ENCODE measurements around the gene ACSS1.
A peak's percentile ranks its signal among the peaks of the same experiment; 100 is the strongest.

ACSS1 gene

DNA sequence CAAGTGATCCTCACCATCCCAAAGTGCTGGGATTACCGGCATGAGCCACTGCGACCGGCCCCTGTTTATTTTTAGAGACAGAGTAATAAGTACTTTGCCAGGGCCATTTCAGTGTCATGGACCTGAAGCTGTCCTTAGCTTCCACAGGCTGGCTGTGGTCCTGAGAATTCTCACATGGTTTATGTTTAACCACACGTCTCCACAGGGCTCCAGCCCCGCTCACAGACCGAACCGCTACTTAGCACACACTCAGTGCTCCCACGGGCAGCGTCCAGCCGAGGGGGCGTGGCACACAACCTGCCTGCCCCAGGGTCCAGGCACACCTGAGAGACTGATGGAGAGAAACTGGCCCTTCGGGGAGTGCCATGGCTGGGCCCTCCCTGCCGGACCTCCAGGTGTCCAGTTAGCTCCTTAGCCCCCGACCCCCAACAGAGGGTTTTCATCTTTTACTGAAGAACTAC is 11.7 kb downstream of the ACSS1 start:
- H3K4me3 ChIP-seq (ENCODE audit: low read depth, low read length): no peak overlapping the region
- TF ChIP-seq, protein P1, sequence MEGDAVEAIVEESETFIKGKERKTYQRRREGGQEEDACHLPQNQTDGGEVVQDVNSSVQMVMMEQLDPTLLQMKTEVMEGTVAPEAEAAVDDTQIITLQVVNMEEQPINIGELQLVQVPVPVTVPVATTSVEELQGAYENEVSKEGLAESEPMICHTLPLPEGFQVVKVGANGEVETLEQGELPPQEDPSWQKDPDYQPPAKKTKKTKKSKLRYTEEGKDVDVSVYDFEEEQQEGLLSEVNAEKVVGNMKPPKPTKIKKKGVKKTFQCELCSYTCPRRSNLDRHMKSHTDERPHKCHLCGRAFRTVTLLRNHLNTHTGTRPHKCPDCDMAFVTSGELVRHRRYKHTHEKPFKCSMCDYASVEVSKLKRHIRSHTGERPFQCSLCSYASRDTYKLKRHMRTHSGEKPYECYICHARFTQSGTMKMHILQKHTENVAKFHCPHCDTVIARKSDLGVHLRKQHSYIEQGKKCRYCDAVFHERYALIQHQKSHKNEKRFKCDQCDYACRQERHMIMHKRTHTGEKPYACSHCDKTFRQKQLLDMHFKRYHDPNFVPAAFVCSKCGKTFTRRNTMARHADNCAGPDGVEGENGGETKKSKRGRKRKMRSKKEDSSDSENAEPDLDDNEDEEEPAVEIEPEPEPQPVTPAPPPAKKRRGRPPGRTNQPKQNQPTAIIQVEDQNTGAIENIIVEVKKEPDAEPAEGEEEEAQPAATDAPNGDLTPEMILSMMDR (IDR thresholded peaks at IDR 0.05; ENCODE audit: insufficient read depth, low read depth, low read length, missing control alignments): no peak
- no peak for DNase-seq (ENCODE audit: low read depth)

DNA sequence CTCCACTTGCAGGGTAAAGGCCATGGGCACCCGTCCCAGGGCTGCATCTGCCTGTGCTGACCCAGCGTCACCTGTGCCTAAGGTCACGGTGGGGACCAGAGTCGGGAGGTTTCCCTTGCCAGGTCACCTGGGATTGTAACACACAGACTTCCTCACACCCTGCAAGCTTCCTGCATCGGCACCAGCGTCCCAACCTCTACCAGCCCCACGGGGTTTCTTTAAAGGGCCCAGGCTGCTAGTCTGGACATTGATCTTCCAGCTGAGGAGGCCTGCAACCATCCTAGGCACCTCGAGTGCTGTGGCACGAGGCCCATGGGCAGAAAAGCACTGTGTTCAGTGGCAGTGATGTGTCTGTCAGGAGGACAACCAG is 12.6 kb downstream of the ACSS1 start:
- no peak overlapping the region for H3K4me3 ChIP-seq (ENCODE audit: low read depth, low read length)
- TF ChIP-seq, protein P1 (IDR thresholded peaks at IDR 0.05; ENCODE audit: insufficient read depth, low read depth, low read length, missing control alignments): no peak
- DNase-seq (ENCODE audit: low read depth): no peak

DNA sequence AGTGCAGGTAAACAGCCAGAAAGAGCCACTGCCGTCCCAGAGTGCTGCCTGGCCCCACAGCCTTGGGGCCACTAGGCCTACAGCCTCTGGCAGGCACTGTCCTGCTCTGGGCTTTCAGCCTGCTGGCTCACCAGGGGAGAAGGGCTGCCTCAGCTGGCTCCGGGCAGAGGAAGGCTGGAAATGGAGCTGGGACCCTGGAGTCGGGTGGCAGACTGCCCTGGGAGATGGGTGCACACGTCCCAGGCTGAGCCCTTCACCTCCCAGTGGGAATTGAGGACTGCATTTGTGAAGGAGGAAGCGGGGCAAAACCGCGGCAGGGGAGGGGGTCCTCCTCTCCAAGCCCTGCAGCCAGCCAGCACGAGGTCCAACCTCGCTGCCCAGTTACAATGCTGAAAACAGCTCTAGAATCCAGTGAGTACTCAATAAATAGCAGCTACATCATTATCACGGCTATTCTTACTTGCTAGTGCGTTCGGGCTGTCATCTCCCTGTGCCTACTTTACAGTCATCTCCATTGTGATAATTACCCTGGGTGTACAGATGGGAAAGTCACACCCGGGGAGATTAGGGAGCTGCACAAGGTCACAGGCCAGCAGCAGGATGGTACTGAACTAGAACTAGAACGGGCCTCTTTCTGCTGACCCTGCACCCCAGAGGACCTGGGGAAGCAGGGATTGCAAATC is 13.1 kb downstream of the ACSS1 start:
- TF ChIP-seq, protein P1 (IDR thresholded peaks at IDR 0.05; ENCODE audit: insufficient read depth, low read depth, low read length, missing control alignments): no peak
- no peak overlapping the region for H3K4me3 ChIP-seq (ENCODE audit: low read depth, low read length)
- no peak for DNase-seq (ENCODE audit: low read depth)

DNA sequence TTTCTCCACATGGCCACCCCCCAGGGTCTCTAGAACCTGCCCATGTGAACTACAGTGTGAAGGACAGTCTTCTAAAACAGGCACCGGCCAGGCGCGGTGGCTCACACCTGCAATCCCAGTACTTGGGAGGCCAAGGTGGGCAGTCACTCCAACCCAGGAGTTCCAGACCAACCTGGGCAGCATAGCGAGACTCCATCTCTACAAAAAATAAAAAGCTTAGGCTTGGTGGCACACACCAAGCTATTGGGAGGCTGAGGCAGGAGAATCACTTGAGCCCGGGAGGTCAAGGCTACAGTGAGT is 13.7 kb downstream of the ACSS1 start:
- H3K4me3 ChIP-seq (ENCODE audit: low read depth, low read length): no peak overlapping the region
- DNase-seq (ENCODE audit: low read depth): no peak
- TF ChIP-seq, protein P1 (IDR thresholded peaks at IDR 0.05; ENCODE audit: insufficient read depth, low read depth, low read length, missing control alignments): no peak

DNA sequence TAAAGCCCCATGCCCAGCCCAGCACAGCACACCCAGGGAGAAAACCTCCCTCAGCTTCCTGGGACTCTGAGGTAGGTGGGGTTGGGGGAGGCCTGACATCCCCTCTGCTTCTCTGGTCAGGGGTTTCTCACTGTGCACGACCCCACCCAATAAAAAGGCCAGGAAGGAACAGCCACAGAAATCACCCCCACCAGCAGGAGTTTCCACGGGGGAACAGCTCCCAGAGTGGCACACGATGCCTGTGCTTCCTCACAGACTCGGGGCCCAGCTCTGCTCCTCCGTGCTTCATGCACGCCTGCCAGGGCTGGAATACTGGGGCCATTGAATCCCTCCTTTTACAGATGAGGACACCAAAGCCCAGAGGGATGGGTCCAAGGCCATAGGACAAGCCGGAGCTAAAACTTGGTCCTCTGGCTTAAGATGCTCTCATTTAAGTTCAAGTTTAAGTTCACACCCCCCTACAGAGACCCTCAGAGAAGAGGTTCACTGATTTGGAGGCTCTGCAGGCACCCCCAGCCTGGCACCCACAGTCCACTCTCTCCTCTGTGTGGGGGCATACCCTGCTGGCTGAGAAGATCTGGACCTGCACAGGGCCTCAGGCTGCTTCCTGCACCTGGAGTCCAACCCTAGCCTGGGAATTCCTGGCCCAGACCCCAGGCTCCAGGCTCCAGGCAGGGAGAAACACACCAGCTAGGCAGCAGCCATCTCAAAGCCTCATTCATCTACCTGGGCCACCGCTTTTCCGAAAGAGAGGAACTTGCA is 14.3 kb downstream of the ACSS1 start:
- TF ChIP-seq, protein P1 (IDR thresholded peaks at IDR 0.05; ENCODE audit: insufficient read depth, low read depth, low read length, missing control alignments): no peak
- no peak for DNase-seq (ENCODE audit: low read depth)
- no peak overlapping the region for H3K4me3 ChIP-seq (ENCODE audit: low read depth, low read length)

DNA sequence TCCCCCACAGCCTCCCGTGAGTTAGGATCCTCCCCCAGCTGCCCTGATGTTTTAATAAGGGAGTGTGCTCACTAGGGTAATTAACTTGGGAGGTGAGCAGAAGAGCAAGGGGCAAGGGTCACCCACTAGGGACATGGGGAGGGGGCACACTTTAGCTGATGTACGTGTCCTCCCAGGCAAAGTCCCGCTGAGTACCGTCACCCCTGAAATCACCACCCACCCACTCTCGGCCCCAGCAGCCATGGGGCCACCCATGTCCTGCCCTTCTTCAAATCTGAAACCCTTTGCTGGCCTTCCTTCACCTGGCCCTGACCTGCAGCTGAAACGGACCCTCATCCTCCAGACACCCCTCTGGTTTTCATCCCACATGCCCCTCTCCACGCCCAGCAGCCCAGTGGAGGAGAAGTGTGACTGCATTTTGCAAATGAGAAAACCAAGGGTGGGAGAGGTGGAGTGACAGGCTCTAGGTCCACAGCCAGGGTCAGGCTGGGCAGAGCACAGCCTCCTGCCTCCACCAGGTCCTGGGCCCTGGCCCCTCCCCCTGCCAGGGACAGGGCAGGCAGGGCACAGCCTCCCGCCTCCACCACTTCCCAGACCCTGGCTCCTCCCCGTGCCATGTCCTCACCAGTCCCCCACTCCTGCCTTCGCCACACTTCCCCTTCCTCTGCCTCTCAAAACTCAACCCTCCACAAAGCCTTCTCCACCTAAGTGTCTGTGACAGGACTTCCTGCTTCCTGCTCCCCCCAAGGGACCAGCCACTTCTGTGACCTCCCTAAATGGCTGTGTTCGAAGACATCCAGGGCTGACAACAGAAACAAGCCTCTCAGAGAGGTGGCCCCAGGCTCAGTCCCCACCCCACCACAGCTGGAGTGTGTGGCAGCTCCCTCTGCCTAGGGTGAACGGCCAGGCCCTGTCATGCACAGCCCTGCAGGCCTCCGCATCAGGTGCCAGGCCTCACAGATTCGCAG is 15.1 kb downstream of the ACSS1 start:
- peak; percentile 91 for DNase-seq (ENCODE audit: low read depth)
- H3K4me3 ChIP-seq (ENCODE audit: low read depth, low read length): no peak overlapping the region
- TF ChIP-seq, protein P1 (IDR thresholded peaks at IDR 0.05; ENCODE audit: insufficient read depth, low read depth, low read length, missing control alignments): no peak

Data from GM12865 (cell line).